Measurements from ENCODE around the gene TRNT1.

DNA sequence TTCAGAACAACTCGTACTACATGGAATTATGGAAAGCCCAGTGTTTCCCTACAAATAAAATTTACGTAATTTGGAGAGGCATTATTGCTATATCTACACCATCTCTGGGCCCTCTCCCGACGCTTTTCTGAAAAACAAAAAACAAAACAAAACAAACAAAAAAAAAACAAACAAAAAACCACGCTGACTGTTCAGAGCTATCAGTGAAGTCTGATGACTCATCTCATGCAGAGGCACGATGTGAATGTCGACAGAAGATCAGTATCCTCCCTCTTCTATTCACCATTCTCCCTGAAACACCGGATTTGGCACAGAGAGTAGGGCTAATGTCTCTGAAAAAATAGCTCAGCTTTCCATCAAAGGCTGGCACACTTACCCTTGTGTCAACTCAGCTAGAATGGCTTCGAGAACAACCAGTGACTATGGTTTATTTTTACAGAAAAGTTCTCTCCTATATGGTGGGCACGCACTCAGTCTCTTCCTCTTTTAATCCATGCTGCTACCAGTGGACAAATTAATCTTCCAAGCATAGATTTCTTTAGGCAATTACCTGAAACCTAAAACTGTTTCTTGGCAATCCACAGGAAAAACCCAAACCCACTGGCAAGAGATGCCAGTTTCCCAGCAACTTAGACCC lies 51.2 kb downstream of the TRNT1 start:
- TF ChIP-seq CTCF (IDR thresholded peaks at IDR 0.05) = no peak
- no peak for TF ChIP-seq POLR2A (IDR thresholded peaks at IDR 0.05)
